IgD-negative memory B cell (primary cell): ENCODE data around the gene VRK1. TPM values are rescaled to one million over a fixed set of nuclear protein-coding genes. Genes with fewer than 3 reads are reported as not detected.
"Not testable (repeated sequence)": the region's sequence is repeated elsewhere in the genome, so short reads cannot be mapped to it uniquely, and the experiment has no call there.

Experiments used
- H3K27ac Mint-ChIP-seq, 3 donors: one replicate each; pipeline ENCODE4 v1.8.0; 2020 to 2022; ENCODE audit warnings: mild to moderate bottlenecking in 3 of 3, mixed read lengths in 3 of 3, moderate library complexity in 1 of 3
- H3K27me3 Mint-ChIP-seq: one replicate; pipeline ENCODE4 v1.8.0; 2021; ENCODE audit warnings: mixed read lengths
- H3K36me3 Mint-ChIP-seq: one replicate; pipeline ENCODE4 v1.8.0; 2020; ENCODE audit warnings: mild to moderate bottlenecking, mixed read lengths
- H3K4me1 Mint-ChIP-seq, 3 donors: one replicate each; pipeline ENCODE4 v1.8.0; 2020 to 2022; ENCODE audit warnings: mixed read lengths in 3 of 3, mild to moderate bottlenecking in 1 of 3
- H3K4me3 Mint-ChIP-seq, 4 donors: one replicate each; pipeline ENCODE4 v1.8.0; 2020 to 2022; ENCODE audit warnings: mild to moderate bottlenecking in 4 of 4, mixed read lengths in 4 of 4, moderate library complexity in 3 of 4
- H3K9me3 Mint-ChIP-seq, 3 donors: one replicate each; pipeline ENCODE4 v1.8.0; 2020 to 2021; ENCODE audit warnings: mixed read lengths in 3 of 3, mild to moderate bottlenecking in 1 of 3
- polyA plus RNA-seq: library from polyadenylated mRNA; unstranded; fragments of 300-500 nt; fragmentation: Illumina TruSeq; gene quantifications from one replicate; pipeline ENCODE4 v1.2.3, GENCODE V29; 2021

The VRK1 gene, protein sequence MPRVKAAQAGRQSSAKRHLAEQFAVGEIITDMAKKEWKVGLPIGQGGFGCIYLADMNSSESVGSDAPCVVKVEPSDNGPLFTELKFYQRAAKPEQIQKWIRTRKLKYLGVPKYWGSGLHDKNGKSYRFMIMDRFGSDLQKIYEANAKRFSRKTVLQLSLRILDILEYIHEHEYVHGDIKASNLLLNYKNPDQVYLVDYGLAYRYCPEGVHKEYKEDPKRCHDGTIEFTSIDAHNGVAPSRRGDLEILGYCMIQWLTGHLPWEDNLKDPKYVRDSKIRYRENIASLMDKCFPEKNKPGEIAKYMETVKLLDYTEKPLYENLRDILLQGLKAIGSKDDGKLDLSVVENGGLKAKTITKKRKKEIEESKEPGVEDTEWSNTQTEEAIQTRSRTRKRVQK
- polyA plus RNA-seq, result 35.9 TPM

DNA sequence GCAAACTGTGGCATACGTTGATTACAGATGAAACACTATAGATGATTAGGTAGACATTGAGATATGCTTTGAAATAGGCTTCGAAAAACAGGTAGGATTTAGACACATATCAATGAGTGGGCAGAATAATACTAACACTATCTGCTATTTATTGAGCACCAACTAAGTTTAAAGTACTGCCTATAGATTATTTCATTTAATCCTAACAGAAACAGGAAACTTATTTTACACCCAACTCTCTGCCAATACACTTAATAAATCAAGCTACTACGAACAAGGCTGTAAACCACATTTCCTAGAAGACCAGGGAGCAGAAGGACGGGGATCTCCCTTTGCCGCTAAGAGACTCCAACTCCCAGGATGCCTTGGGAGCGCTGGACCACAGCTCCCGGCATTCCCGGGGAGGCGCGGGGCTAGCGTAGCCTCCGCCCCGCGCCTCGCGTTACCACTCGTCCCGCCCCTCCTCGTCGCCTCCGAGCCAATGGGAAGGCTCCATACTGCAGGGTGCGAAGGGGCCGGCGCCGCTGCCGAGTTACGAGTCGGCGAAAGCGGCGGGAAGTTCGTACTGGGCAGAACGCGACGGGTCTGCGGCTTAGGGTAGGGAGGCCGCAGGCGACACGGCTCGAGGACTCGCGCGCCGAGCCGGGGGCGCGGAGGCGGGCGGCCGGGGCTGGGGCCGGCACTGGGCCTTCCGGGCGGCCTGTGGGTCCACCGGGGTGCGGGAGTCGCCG, at the start of gene VRK1:
VRK1 (plus strand) TSS at position 532 of the 731 bp plus-strand sequence. CDS start 36,090 bp downstream, outside the sequence.
- H3K4me3 Mint-ChIP-seq, result peak within 1 kb of the TSS; percentile 82 to 95 (median 90)
- H3K36me3 Mint-ChIP-seq, result peaks cover 1% of the 10 kb centered on the region
- H3K4me1 Mint-ChIP-seq, result peaks cover 16 to 20% (median 18%) of the 10 kb centered on the region in 3 donors
- H3K27ac Mint-ChIP-seq, result peak within 1 kb of the TSS; percentile 88 to 92 (median 90)
- no peaks in the 10 kb centered on the region for H3K9me3 Mint-ChIP-seq
- peaks cover 9% of the 10 kb centered on the region for H3K27me3 Mint-ChIP-seq

DNA sequence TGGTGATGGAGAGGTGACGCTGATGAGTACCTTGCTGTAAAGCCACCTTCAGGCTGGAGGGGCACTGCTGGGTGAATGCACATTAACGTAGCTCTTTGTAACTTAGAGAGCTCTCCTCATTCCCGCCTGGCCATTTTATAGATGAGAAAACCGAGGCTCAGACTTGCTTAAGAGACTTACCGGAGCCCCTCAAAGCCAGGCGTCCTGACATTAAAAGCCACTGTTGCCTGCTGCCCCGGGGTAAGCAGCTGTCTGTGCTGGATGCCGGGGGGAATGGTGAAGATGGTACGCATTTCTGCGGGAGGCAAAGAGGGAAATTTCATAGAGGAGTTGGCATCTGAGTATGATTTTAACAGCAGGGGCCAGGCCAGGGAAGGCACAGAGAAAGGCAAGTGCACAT, 49.6 kb upstream of the VRK1 start:
- Mint-ChIP-seq H3K27me3 (peaks cover 16% of the 10 kb centered on the region), H3K9me3 (peaks cover 0 to 2% (median 0%) of the 10 kb centered on the region in 3 donors), H3K4me1 (no peaks in the 10 kb centered on the region), H3K27ac (no peak overlapping the region), H3K4me3 (no peak overlapping the region), H3K36me3 (no peaks in the 10 kb centered on the region)

DNA sequence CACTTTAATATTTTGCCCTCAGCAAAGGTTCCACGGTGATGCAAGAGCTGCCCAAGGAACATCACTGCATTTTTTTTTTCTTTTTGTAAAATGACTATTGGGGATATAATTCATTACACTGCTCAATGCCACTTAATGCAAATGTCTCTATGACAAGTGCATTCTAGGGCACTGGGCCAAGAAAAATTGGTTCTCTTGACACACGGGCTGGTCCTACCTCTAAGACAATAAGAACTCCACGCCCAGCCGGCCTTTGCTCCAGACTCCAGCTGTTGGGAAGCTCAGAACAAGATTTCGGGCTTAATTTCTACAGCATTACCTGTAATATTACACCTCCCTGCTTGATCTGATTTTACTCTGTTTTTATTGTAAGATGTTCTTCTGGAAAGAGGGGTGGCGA, 48.8 kb upstream of the VRK1 start:
- Mint-ChIP-seq H3K4me3 (no peak overlapping the region), H3K4me1 (no peaks in the 10 kb centered on the region), H3K27ac (no peak overlapping the region), H3K9me3 (peaks cover 0 to 2% (median 0%) of the 10 kb centered on the region in 3 donors), H3K36me3 (no peaks in the 10 kb centered on the region), H3K27me3 (peaks cover 14% of the 10 kb centered on the region)

DNA sequence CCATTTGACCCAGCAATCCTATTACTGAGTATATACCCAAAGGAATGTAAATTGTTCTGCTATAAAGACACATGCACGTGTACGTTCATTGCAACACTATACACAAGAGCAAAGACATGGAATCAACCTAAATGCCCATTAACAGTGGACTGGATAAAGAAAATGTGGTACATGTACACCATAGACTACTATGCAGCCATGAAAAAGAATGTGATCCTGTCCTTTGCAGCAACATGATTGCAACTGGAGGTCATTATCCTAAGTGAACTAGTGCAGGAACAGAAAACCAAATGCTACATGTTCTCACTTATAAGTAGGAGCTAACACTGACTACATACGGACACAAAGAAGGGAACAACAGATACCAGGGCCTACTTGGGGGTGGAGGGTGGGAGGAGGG, 45.7 kb upstream of the VRK1 start:
- Mint-ChIP-seq H3K9me3 (no peaks in the 10 kb centered on the region), H3K36me3 (peaks cover 2% of the 10 kb centered on the region), H3K27me3 (peaks cover 5% of the 10 kb centered on the region), H3K4me1 (no peaks in the 10 kb centered on the region), H3K4me3 (no peak overlapping the region), H3K27ac (no peak overlapping the region)

DNA sequence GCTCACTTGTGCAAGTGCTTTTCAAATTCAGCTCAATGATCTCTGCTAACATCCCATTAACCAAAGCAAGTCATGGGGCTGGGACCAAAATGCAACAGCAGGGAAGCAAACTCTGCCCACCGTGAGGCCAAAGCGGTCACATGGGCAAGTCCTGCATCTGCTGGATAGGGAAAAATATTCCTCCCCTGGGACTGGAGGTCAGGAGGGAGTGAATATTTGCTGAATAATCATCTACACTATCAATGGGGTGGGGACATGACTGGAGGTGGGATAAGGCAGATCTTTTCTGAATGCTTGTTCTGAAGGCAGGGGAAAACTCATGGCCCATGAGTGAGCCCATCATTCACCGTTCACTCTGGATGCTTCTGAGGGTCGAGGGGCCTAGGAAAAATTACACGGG, 45.1 kb upstream of the VRK1 start:
- peaks cover 3% of the 10 kb centered on the region for H3K36me3 Mint-ChIP-seq
- peaks cover 5% of the 10 kb centered on the region for H3K27me3 Mint-ChIP-seq
- no peaks in the 10 kb centered on the region for H3K4me1 Mint-ChIP-seq
- no peak overlapping the region for H3K4me3 Mint-ChIP-seq
- no peaks in the 10 kb centered on the region for H3K9me3 Mint-ChIP-seq
- H3K27ac Mint-ChIP-seq, result peak overlapping the region in 1 of 3 donors; percentile 59

DNA sequence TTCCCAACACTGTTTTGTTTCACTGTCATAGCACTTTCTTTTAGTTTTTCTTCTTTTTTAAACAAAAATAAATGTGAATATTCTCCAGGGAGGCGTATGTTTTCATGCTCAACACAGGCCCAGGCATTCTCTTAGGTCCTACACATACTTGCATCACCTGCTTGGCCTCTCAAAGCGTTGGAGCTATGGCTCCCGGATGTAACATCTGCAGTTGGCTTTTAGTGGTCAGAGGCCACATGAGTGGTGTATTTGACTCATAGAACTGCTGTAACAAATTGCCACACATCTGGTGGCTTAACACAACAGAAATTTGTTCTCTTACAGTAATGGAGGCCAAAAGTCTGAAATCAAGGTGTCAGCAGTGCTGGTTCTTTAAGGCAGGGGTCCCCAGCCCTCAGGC, 44.6 kb upstream of the VRK1 start:
- no peaks in the 10 kb centered on the region for H3K9me3 Mint-ChIP-seq
- peaks cover 8% of the 10 kb centered on the region for H3K27me3 Mint-ChIP-seq
- peaks cover 5% of the 10 kb centered on the region for H3K36me3 Mint-ChIP-seq
- no peak overlapping the region for H3K4me3 Mint-ChIP-seq
- H3K27ac Mint-ChIP-seq, result no peak overlapping the region
- H3K4me1 Mint-ChIP-seq, result no peaks in the 10 kb centered on the region

DNA sequence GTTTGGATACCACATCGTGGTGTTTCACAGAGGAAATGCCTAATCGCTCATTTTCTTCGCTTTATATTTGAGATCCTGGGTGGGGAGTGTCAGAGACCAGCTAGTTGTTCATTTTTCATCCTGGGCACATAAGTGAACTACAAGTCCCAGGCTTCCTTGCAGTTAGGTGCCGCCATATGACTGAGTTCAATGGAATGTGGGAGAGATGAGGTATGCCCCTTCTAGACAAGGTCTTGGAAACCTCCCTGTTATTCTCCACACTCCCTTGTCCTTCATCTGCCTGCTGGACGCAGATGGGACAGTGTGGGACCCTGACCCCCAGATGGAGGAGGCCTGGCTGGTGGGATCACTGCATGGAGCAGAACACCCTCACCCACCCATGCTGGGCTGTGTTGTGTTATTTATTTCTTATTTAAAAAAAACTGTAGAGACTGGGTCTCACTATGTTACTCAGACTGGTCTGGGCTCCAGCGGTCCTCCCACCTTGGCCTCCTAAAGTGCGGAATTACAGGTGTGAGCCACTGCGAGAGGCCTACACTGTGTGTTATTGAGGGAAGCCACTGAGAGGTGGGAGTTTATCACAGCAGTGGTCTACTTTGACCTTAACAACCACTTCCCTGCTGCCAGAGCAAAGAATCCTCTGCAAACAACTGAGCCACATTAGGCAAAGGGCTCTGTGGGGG, 42.9 kb upstream of the VRK1 start:
- Mint-ChIP-seq H3K27me3 (peaks cover 13% of the 10 kb centered on the region), H3K4me1 (no peaks in the 10 kb centered on the region), H3K27ac (no peak overlapping the region), H3K4me3 (no peak overlapping the region), H3K36me3 (peaks cover 5% of the 10 kb centered on the region), H3K9me3 (no peaks in the 10 kb centered on the region)

DNA sequence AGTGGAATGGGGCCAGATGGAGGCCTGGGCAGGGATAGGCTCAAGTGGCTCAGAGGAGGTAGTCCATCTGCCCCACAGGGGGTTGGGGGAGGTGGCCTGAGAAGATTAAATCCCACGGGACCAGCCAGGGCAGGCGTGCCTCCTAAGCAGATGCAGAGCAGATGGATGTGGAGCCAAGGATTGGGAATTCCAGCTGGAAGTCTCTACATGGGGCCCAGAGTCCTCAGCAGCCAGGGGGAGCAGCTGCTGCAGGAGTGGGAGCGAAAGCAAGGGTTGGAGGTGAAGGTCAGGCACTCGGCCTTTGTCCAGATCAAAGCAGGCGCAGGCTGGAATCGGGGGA, 42.4 kb upstream of the VRK1 start:
- Mint-ChIP-seq H3K4me3 (no peak overlapping the region), H3K36me3 (peaks cover 5% of the 10 kb centered on the region), H3K4me1 (no peaks in the 10 kb centered on the region), H3K27me3 (peaks cover 13% of the 10 kb centered on the region), H3K27ac (no peak overlapping the region), H3K9me3 (no peaks in the 10 kb centered on the region)

DNA sequence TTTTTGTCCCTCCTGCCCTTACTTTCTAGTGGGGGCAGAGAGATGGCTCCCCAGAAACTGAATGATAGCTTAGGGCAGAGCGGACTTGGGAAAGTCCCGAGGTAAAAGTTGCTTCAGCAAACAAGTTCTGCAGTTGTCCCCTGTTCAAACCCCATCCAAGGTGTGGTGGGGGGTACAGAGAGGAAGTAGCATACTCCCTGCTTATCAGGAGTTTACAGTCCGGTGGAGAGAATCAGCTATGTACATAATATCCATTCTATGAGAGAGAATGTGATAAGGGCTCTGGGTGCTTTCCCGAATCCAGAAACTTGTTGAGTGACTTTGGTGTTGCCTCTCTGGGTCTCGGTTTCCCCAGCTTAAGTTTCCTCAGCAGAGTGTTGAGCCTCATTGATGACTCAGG, 40.4 kb upstream of the VRK1 start:
- Mint-ChIP-seq H3K4me1 (no peaks in the 10 kb centered on the region), H3K36me3 (peaks cover 5% of the 10 kb centered on the region), H3K9me3 (no peaks in the 10 kb centered on the region), H3K27me3 (peaks cover 11% of the 10 kb centered on the region), H3K27ac (no peak overlapping the region), H3K4me3 (no peak overlapping the region)

DNA sequence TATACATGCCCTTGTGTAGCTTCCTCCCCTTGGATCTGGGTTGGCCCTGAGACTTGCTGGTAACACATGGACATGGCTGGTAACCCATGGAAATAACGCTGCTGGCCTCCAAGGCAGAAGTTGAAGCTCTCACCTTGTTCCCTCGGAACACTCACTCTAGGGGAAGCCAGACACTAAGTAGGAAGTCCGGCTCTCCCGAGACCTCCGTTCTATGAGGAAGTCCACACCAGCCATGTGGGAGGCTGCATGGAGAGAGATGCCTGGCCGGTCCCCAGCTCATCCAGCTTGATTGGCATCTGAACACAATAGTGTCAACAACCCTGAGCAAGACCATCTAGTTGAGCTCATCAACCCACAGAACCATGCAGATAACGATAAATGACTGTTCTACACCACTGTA, 39.7 kb upstream of the VRK1 start:
- H3K4me1 Mint-ChIP-seq, result peaks cover 0 to 2% (median 1%) of the 10 kb centered on the region in 3 donors
- no peaks in the 10 kb centered on the region for H3K9me3 Mint-ChIP-seq
- no peak overlapping the region for H3K4me3 Mint-ChIP-seq
- peaks cover 11% of the 10 kb centered on the region for H3K27me3 Mint-ChIP-seq
- H3K27ac Mint-ChIP-seq, result no peak overlapping the region
- peaks cover 5% of the 10 kb centered on the region for H3K36me3 Mint-ChIP-seq

DNA sequence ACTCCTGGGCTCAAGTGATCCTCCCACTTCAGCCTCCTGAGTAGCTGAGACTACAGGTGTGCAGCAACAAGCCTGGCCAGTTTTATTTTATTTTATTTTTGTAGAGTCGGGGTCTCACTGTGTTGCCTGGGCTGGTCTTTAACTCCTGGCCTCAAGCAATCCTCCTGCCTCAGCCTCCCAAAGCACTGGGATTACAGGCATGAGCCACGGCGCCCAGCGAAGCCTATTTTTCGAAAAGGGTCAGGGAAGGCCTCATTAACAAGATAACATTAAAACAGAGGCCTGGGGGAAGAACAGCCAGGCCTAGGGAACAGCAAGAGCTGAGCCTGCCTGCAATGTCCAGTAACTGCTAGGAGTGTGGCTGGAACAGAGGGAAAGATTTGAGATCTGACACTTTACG, 36.1 kb upstream of the VRK1 start:
- peaks cover 0 to 2% (median 0%) of the 10 kb centered on the region in 3 donors for H3K9me3 Mint-ChIP-seq
- no peak overlapping the region for H3K27ac Mint-ChIP-seq

DNA sequence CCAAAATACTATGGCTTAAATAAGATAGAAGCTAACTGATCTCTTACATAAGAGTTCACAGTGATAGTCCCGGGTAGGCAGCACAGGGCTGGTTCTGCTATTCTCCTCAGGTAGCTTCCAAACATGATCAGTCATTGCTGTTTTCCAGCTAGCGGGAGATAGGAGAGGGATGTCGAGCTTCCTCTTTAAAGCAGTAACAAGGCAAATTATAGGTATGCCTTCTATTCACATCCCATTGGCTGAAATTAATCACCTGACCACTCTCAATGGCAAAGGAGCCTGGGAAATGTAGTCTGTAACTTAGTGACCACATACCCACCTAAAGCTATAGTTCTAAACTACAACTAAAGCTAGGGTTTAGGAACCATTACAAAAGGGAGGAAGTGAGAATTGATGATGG, 34.5 kb upstream of the VRK1 start:
- Mint-ChIP-seq H3K36me3 (peaks cover under 1% of the 10 kb centered on the region), H3K27ac (no peak overlapping the region), H3K4me1 (peaks cover 0 to 6% (median 4%) of the 10 kb centered on the region in 3 donors), H3K27me3 (peaks cover 5% of the 10 kb centered on the region), H3K4me3 (peak overlapping the region in 3 of 4 donors; percentile 47 to 95 (median 72)), H3K9me3 (peaks cover 0 to 2% (median 0%) of the 10 kb centered on the region in 3 donors)

More for the DNA sequence above, 36.1 kb upstream of the VRK1 start:
- peaks cover 9% of the 10 kb centered on the region for H3K27me3 Mint-ChIP-seq
- peaks cover 0 to 6% (median 4%) of the 10 kb centered on the region in 3 donors for H3K4me1 Mint-ChIP-seq
- H3K36me3 Mint-ChIP-seq, result peaks cover 3% of the 10 kb centered on the region
- no peak overlapping the region for H3K4me3 Mint-ChIP-seq

DNA sequence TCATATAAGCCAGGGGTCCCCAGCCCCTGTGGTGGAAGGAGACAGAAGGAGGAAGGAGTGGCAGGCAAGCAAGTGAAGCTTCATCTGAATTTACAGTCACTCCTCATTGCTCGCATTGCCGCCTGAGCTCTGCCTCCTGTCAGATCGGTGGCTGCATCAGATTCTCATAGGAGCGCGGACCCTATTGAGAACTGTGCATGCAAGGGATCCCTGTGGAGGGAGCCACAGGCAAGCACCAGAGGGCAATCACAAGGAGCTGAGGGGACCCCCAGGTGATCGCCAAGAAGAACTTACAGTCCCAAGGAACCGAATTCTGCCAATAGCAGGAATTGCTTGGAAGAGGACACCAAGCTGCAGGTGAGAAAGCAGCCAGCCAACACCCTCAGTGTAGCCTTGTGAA, 33.2 kb upstream of the VRK1 start:
- Mint-ChIP-seq H3K4me3 (no peak overlapping the region), H3K27me3 (peaks cover 2% of the 10 kb centered on the region), H3K9me3 (peaks cover 0 to 2% (median 2%) of the 10 kb centered on the region in 3 donors), H3K36me3 (no peaks in the 10 kb centered on the region), H3K4me1 (peaks cover 0 to 6% (median 4%) of the 10 kb centered on the region in 3 donors), H3K27ac (no peak overlapping the region)

DNA sequence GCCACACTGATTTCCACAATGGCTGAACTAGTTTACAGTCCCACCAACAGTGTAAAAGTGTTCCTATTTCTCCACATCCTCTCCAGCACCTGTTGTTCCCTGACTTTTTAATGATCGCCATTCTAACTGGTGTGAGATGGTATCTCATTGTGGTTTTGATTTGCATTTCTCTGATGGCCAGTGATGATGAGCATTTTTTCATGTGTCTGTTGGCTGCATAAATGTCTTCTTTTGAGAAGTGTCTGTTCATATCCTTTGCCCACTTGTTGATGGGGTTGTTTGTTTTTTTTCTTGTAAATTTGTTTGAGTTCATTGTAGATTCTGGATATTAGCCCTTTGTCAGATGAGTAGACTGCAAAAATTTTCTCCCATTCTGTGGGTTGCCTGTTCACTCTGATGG, 32.0 kb upstream of the VRK1 start:
- H3K4me1 Mint-ChIP-seq, H3K9me3 Mint-ChIP-seq, H3K27me3 Mint-ChIP-seq, H3K4me3 Mint-ChIP-seq, H3K27ac Mint-ChIP-seq, H3K36me3 Mint-ChIP-seq: not testable (repeated sequence)

DNA sequence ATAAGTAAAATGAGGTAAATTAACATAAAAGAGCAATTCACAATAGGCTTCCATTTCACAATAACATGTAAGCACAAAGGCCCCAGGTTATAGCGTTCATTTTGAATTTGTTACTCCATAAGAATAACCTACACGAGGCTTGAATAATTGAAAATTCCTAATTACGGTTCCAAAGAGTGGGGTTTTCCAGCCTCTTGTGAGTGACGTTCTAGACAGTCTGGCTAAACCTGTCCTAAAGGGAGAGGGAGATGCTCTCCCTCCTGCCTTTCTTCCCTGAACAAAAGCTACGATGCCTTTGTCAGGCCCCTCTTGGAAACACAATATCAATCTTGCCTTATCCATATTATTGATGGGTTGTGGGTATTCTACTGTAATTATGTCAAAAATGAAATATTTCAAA, 24.3 kb upstream of the VRK1 start:
- Mint-ChIP-seq H3K4me1 (peaks cover 0 to 3% (median 0%) of the 10 kb centered on the region in 3 donors), H3K36me3 (peaks cover 1% of the 10 kb centered on the region), H3K4me3 (no peak overlapping the region), H3K9me3 (peaks cover 0 to 2% (median 0%) of the 10 kb centered on the region in 3 donors), H3K27me3 (peaks cover 13% of the 10 kb centered on the region), H3K27ac (no peak overlapping the region)
